GM12878 (cell line): ENCODE measurements around the gene ARHGAP45.

Experiments
- ETV6 ChIP-seq, 2 experiments: fragments of 450-650 bp in 1 of 2; IDR thresholded peaks in 1 of 2; conservative IDR thresholded peaks in 1 of 2; 2 replicates each; pipeline ENCODE4 v1.6.1; 2014; ENCODE audit warnings: antibody characterized with exemption in 1 of 2, borderline replicate concordance in 1 of 2, low read depth in 1 of 2, mild to moderate bottlenecking in 1 of 2, moderate library complexity in 1 of 2
- HDAC2 ChIP-seq: fragments of 200-600 bp; sonication (generic); IDR thresholded peaks from 2 replicates; pipeline ENCODE4 v1.6.1; 2017
- JUNB ChIP-seq: IDR thresholded peaks from 2 replicates; pipeline ENCODE4 v1.6.1; 2016; ENCODE audit warnings: antibody characterized with exemption, mild to moderate bottlenecking
- RCOR1 ChIP-seq: conservative IDR thresholded peaks from 2 replicates; pipeline ENCODE4 v1.6.1; 2012; ENCODE audit warnings: low read depth, low read length, improper control_type of control experiment
- REST ChIP-seq: IDR thresholded peaks from 2 replicates; pipeline ENCODE4 v1.6.1; 2012; ENCODE audit warnings: mild to moderate bottlenecking, low read depth, low read length
- SREBF2 ChIP-seq: IDR thresholded peaks from 2 replicates; pipeline ENCODE4 v1.6.1; 2012; ENCODE audit warnings: mild to moderate bottlenecking, low read length
- YY1 ChIP-seq: IDR thresholded peaks from 2 replicates; pipeline ENCODE4 v1.6.1; 2011; ENCODE audit warnings: low read depth, mild to moderate bottlenecking, low read length

- TF ChIP-seq REST (no peak), HDAC2 (no peak), JUNB (no peak), ETV6 (conservative IDR thresholded peaks at IDR 0.05 in 1 of 2, IDR thresholded peaks at IDR 0.05 in 1 of 2; ENCODE audit: borderline replicate concordance in 1 of 2, low read depth in 1 of 2) (no peak), YY1 (no peak), SREBF2 (no peak), RCOR1 (no peak)
Measured at GRCh38 chr19:1109697-1110671, 43.0 kb downstream of the ARHGAP45 start.
